Adrenal gland (tissue), 12 donors: ENCODE data around the gene THSD7A. TPM values are rescaled to one million over a fixed set of nuclear protein-coding genes. Genes with fewer than 3 reads are reported as not detected.

Experiments used
- DNase-seq, 7 donors: peaks; one replicate each; pipeline ENCODE4 v3.0.0-alpha.2; 2019 to 2020
- H3K27ac ChIP-seq, 5 donors: fragments of 200-600 bp; sonication (generic) in 4 of 5; 1 replicate in 3 of 5; 2 replicates in 2 of 5; pipeline versions ENCODE4 v1.5.1 to v1.8.0; 2016 to 2020; ENCODE audit warnings: mild to moderate bottlenecking in 1 of 5
- H3K27me3 ChIP-seq: fragments of 200-600 bp; 2 replicates; pipeline ENCODE4 v1.8.0; 2021
- H3K36me3 ChIP-seq, 2 donors: fragments of 200-600 bp; replicated peaks in 1 of 2; 1 replicate in 1 of 2; 2 replicates in 1 of 2; pipeline versions ENCODE4 v1.5.1 to v1.8.0; 2018 to 2022
- H3K4me1 ChIP-seq, 2 donors: fragments of 200-600 bp; replicated peaks in 1 of 2; 1 replicate in 1 of 2; 2 replicates in 1 of 2; pipeline versions ENCODE4 v1.5.1 to v1.8.0; 2018 to 2021
- H3K4me3 ChIP-seq, 4 donors: fragments of 200-600 bp; sonication (generic) in 3 of 4; one replicate each; pipeline ENCODE4 v1.5.1; 2016 to 2018
- H3K9me3 ChIP-seq, 3 donors: fragments of 200-600 bp; sonication (generic) in 1 of 3; replicated peaks in 1 of 3; 1 replicate in 2 of 3; 2 replicates in 1 of 3; pipeline versions ENCODE4 v1.5.1 to v1.8.0; 2016 to 2021
- POLR2A ChIP-seq, 2 donors: fragments of 450-650 bp; IDR thresholded peaks; one replicate each; pipeline ENCODE4 v1.6.1; 2017; ENCODE audit warnings: antibody characterized with exemption in 2 of 2, mild to moderate bottlenecking in 2 of 2, moderate library complexity in 1 of 2
- WGBS, 4 donors: extraction: QIAGEN DNeasy Blood & Tissue Kit in 2 of 4; methylation state at CpG; one replicate each; pipeline versions ENCODE4 v1.1.5 to v1.1.7; 2013 to 2017; 5-methylcytosine and 5-hydroxymethylcytosine counted together
- intact Hi-C, 2 donors: fragments of 100-400 bp; cut with DNase I; formaldehyde crosslinking; loops; one replicate each; pipeline versions ENCODE4 v1.14.1 to v1.15.0; 2022 to 2023
- polyA plus RNA-seq, 3 donors: library from polyadenylated mRNA; stranded (reverse); fragments of 200-250 nt in 2 of 3; fragments of 350-450 nt in 1 of 3; fragmentation: Illumina TruSeq in 1 of 3; extraction: RNeasy Lipid Tissue Mini Kit (QIAGEN cat#74804) in 1 of 3; gene quantifications; one replicate each; pipeline ENCODE4 v1.2.3, GENCODE V29; 2013 to 2014
- total RNA-seq, 9 donors: library from RNA; depleted of rRNA in 4 of 9; stranded (reverse); fragments of >200 nt in 4 of 9; fragments of 120-200 nt in 1 of 9; fragmentation: NEBNext Ultra II Directional in 1 of 9; extraction: Animal tissue kit (Norgen Biotek cat#: 25700) in 1 of 9; gene quantifications; one replicate each; pipeline versions ENCODE4 v1.1.0 to v1.2.4, GENCODE V29; 2013 to 2023
- TF ChIP-seq, protein P1 (sequence below), 6 experiments: fragments of 450-650 bp in 4 of 6; fragments of 200-600 bp in 2 of 6; sonication (generic) in 1 of 6; IDR thresholded peaks; 1 replicate in 5 of 6; 2 replicates in 1 of 6; pipeline versions ENCODE4 v1.5.1 to v1.8.0; 2016 to 2021; ENCODE audit warnings: antibody characterized with exemption in 6 of 6, mild to moderate bottlenecking in 2 of 6, moderate library complexity in 1 of 6
- donor health status: healthy with polysubstance abuse.
- donor health status: Bipolar disorder and iron deficiency.
- donor health status: DM: yes; HTN: yes; CAD: no.
- donor health status: DM: no; HTN: no; CAD: no.
- donor health status: DM: no; HTN: no; CAD: no.
- donor health status: DM: yes; HTN: yes; CAD: no.

Gene THSD7A
- total and polyA plus RNA-seq, 12 donors, result 0.74 to 18.4 (median 4.8) TPM

DNA sequence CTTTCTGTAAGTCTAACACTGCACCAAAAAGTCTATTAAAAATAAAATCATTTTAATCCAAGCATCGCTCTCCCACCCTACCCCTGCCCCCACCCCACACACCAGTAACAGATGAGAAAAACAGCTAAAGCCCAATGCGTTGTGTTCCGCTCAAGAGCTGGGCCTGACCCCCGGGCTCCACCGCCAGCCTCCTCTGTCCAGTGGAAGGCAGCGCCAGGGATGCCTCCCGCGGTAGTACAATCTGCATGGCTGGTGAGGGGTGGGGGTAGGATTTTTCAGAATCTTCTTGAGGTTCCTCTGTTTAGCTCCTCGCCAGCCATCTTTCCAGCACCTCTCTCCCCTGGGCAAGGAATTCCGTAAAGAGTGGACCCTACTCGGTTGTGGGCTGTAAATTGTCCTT lies 12.1 kb downstream of the THSD7A start:
- TF ChIP-seq POLR2A (IDR thresholded peaks at IDR 0.05), result no peak
- TF ChIP-seq, protein P1, sequence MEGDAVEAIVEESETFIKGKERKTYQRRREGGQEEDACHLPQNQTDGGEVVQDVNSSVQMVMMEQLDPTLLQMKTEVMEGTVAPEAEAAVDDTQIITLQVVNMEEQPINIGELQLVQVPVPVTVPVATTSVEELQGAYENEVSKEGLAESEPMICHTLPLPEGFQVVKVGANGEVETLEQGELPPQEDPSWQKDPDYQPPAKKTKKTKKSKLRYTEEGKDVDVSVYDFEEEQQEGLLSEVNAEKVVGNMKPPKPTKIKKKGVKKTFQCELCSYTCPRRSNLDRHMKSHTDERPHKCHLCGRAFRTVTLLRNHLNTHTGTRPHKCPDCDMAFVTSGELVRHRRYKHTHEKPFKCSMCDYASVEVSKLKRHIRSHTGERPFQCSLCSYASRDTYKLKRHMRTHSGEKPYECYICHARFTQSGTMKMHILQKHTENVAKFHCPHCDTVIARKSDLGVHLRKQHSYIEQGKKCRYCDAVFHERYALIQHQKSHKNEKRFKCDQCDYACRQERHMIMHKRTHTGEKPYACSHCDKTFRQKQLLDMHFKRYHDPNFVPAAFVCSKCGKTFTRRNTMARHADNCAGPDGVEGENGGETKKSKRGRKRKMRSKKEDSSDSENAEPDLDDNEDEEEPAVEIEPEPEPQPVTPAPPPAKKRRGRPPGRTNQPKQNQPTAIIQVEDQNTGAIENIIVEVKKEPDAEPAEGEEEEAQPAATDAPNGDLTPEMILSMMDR (IDR thresholded peaks at IDR 0.05), result no peak
- Histone ChIP-seq H3K27ac (no peak overlapping the region), H3K27me3 (no peaks in the 10 kb centered on the region), H3K9me3 (no peaks in the 10 kb centered on the region), H3K4me3 (no peak overlapping the region), H3K36me3 (no peaks in the 10 kb centered on the region), H3K4me1 (no peaks in the 10 kb centered on the region)
- 95 to 98% (median 97%) methylated on average over 7 to 11 of the region's 11 CpGs for WGBS, 4 donors
- intact Hi-C loops, result no loop called here
- no peak for DNase-seq

DNA sequence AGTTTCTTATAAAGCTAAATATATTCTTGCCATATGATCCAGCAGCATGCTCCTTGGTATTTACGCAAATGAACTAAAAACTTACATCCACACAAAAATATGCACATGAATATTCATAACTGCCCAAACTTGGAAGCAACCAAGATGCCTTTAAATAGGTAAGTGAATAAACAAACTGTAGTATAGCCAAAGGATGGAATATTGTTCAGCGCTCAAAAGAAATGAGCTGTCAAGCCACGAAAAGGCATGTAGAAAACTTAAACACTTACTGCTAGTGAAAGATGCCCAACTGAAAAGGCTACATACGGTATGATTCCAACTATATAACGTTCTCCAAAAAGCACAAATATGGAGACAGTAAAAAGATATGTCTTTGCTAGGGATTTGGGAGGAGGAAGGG lies 12.7 kb downstream of the THSD7A start:
- TF ChIP-seq POLR2A (IDR thresholded peaks at IDR 0.05), result no peak
- 90 to 99% (median 94%) methylated on average over 5 of the region's 5 CpGs for whole genome bisulfite sequencing, 4 donors
- Histone ChIP-seq H3K4me3 (no peak overlapping the region), H3K9me3 (no peaks in the 10 kb centered on the region), H3K4me1 (no peaks in the 10 kb centered on the region), H3K36me3 (no peaks in the 10 kb centered on the region), H3K27ac (no peak overlapping the region), H3K27me3 (no peaks in the 10 kb centered on the region)
- DNase-seq, result no peak
- intact Hi-C loops, result no loop called here

DNA sequence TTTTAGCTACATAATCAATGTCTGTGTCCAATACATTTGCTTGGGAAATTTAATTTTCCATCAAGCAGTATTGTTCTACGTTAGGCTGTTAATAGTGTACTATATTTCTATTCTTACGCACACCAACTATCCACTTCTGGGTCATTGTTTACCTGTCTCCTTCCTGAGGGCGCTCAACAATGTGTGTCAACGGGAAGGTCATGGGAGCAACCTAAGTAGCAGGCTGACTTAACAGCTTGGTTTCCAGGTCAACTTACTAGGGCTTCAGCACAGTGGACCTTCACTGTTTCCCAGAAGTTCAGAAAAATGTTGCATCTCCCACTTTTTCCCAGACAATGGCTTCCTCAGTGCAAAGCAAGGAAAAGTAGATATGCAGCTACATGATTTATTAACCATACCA lies 13.7 kb downstream of the THSD7A start:
- Histone ChIP-seq H3K4me3 (no peak overlapping the region), H3K4me1 (no peaks in the 10 kb centered on the region), H3K36me3 (no peaks in the 10 kb centered on the region), H3K9me3 (no peaks in the 10 kb centered on the region), H3K27me3 (no peaks in the 10 kb centered on the region), H3K27ac (no peak overlapping the region)
- DNase-seq, result peak in 2 of 7 donors; percentile 15 to 50
- WGBS, 4 donors, result 78 to 84% (median 82%) methylated on average over 4 of the region's 4 CpGs
- TF ChIP-seq, protein P1 (IDR thresholded peaks at IDR 0.05), result no peak
- intact Hi-C loops, result no loop called here

GRCh38 chr7:11817111-11817740 lies 14.8 kb downstream of the THSD7A start:
- no peak overlapping the region for H3K4me3 ChIP-seq
- TF ChIP-seq, protein P1 (IDR thresholded peaks at IDR 0.05), result no peak
- TF ChIP-seq POLR2A (IDR thresholded peaks at IDR 0.05), result no peak
- H3K36me3 ChIP-seq, result no peaks in the 10 kb centered on the region
- H3K27me3 ChIP-seq, result no peaks in the 10 kb centered on the region
- H3K27ac ChIP-seq, result no peak overlapping the region
- WGBS, 4 donors, result 66 to 73% (median 68%) methylated on average over 4 of the region's 4 CpGs
- no peaks in the 10 kb centered on the region for H3K9me3 ChIP-seq
- no peaks in the 10 kb centered on the region for H3K4me1 ChIP-seq
- no peak for DNase-seq
- intact Hi-C loops, result no loop called here

DNA sequence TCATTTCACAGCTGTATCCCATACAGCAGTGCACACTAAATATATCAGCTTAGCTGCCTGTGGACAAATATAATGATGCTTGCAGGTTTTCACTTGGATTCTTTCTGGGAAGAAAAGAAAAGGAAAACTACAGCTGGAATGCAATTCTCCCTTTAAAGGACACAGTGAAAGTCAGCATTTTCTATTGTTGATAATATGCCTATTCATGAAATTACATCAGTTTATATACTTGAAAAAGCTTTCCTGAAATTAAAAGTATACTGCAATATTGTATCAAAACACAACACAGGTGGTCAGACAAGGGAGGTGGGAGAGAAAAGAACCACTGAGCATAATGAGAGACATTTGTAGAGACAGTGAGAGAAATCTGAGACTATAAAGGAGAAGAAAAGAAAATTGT lies 20.3 kb downstream of the THSD7A start:
- intact Hi-C loops, result no loop called here

More for the DNA sequence above, 20.3 kb downstream of the THSD7A start:
- Histone ChIP-seq H3K36me3 (no peaks in the 10 kb centered on the region), H3K27me3 (no peaks in the 10 kb centered on the region), H3K4me3 (no peak overlapping the region), H3K4me1 (no peaks in the 10 kb centered on the region), H3K9me3 (no peaks in the 10 kb centered on the region), H3K27ac (no peak overlapping the region)
- DNase-seq, result no peak
- TF ChIP-seq POLR2A (IDR thresholded peaks at IDR 0.05), result no peak
- TF ChIP-seq, protein P1 (IDR thresholded peaks at IDR 0.05), result no peak
